Fibroblast of villous mesenchyme (primary cell): ENCODE measurements around the gene KLF15. TPM values are rescaled to one million over a fixed set of nuclear protein-coding genes. Genes with fewer than 3 reads are reported as not detected.

Experiments used
- DNase-seq: peaks from one replicate; pipeline ENCODE4 v3.0.0-alpha.2; 2010; ENCODE audit warnings: low read depth
- H3K4me3 ChIP-seq: 2 replicates; pipeline ENCODE4 v1.5.1; 2011; ENCODE audit warnings: low read depth, mild to moderate bottlenecking, low read length
- total RNA-seq: library from RNA; depleted of rRNA; stranded (reverse); fragments of >200 nt; gene quantifications from 2 replicates; pipeline ENCODE4 v1.2.3, GENCODE V29; 2012
- TF ChIP-seq, protein P1 (sequence below): IDR thresholded peaks from 2 replicates; pipeline ENCODE4 v1.5.1; 2012; ENCODE audit warnings: low read depth, mild to moderate bottlenecking, low read length; ENCODE audit not compliant: insufficient read depth

The KLF15 gene
- total RNA-seq, 1 donor, result 0.43 TPM

DNA sequence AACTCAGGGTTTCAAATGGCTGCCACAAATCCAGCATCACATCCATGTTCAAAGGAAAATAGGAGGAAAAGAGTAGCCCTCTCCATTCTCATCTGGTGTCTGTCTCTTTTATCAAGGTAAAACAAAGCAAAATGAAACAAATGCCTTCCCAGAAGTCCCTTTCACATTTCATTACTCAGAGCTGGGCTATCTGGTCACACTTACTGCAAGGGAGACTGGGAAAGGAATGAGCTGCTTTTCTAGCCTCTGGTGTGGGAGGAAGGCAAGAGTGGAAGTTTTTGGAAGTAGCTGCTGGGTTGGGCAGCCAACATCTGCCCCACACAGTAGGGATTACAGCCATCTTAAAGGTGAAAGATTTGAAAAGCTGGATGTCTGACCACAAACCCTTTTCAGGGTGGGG lies 51.8 kb downstream of the KLF15 start:
- no peak overlapping the region for H3K4me3 ChIP-seq
- TF ChIP-seq, protein P1, sequence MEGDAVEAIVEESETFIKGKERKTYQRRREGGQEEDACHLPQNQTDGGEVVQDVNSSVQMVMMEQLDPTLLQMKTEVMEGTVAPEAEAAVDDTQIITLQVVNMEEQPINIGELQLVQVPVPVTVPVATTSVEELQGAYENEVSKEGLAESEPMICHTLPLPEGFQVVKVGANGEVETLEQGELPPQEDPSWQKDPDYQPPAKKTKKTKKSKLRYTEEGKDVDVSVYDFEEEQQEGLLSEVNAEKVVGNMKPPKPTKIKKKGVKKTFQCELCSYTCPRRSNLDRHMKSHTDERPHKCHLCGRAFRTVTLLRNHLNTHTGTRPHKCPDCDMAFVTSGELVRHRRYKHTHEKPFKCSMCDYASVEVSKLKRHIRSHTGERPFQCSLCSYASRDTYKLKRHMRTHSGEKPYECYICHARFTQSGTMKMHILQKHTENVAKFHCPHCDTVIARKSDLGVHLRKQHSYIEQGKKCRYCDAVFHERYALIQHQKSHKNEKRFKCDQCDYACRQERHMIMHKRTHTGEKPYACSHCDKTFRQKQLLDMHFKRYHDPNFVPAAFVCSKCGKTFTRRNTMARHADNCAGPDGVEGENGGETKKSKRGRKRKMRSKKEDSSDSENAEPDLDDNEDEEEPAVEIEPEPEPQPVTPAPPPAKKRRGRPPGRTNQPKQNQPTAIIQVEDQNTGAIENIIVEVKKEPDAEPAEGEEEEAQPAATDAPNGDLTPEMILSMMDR, result no peak
- peak; percentile 19 for DNase-seq

DNA sequence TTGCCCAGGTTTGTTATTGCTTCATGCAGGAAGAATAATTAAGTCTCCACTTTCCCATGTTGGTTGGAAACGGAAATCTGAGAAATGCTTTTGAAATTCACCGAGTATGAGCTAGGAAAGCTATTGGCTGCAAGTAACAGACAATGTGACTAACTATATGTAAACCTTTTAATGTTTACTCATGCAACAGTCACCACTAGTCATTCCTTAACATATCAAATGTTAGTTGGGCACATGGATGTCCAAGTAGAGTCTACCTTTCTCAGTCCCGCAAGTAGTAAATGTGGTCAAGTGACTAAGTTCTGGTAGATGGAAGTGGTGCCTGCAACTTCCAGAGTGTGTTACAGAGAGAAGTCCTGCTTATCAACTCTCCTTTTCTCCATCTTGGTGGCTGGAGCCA lies 52.5 kb downstream of the KLF15 start:
- H3K4me3 ChIP-seq, result no peak overlapping the region
- DNase-seq, result no peak
- TF ChIP-seq, protein P1, result no peak

DNA sequence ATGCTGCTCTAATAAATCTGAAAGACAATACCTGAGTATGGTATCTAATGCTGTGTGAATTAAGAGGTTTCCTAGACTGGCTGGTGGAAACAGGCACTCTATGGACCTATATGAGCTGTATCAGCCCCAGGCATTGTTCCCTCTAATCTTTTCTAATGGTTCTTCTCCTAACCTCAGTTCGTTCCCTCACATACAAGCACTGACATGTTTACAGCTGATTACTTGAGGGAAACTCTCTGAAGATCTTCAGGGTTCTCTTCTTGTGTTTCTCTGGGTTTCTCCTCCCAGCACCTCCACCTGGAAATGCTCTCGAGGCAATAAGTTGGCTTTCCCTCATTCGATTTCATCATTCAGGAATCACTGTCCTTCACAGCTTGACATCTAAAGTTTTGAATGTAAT lies 52.9 kb downstream of the KLF15 start:
- H3K4me3 ChIP-seq, result no peak overlapping the region
- no peak for DNase-seq
- TF ChIP-seq, protein P1, result no peak

DNA sequence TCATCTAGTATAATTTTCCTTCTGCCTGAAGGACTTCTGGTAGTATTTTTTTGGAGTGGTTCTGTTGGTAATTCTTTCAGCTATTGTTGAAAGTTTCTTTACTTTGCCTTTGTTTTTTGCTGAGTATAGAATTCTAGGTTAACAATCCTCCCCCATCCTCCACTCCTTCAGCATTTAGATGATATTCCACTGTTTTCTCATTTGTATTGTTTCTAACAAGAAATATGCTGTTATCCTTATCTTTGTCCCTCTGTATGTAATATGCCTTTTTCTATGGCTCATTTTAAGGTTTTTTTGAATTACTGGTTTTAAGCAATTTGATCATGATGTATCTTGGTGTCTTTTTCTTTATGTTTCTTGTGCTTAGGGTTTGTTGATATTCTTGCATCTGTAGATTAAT lies 53.9 kb downstream of the KLF15 start:
- TF ChIP-seq, protein P1, result no peak
- DNase-seq, result no peak
- no peak overlapping the region for H3K4me3 ChIP-seq

DNA sequence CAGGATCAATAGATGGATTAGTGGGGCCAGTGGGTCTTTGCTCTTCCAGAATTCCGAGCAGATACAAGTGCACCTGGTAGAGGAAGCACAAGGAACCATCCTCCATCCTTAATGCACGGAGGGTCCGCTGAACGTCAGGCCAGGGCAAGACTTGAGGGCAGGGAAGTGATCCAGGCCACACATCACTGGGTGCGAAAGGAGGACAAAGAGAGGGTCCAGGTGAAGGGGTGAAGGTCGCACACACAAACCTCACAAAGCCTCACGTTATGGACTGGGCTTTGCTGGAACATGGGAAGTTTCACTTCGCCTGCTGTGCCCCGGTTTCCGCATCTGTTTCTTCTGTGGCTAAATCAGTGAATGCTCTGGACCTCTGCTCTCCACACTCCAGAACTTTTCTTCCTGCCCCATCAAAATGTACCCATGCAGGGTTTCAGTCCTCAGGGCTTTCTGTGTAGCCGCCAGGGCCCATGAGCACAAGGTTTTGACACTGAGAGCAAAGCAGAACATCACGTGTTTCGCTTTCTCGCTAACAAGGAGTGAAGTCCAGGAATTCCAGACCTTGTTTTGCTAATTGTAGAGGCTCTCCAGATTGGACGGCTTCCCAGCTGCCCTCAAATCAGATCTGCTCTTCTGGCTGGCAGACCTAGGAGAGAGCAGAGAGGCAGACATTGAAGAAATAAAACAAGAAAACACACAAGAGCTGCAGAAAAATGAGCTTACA lies 56.3 kb downstream of the KLF15 start:
- peak; percentile 61 for DNase-seq
- TF ChIP-seq, protein P1, result no peak
- H3K4me3 ChIP-seq, result no peak overlapping the region

DNA sequence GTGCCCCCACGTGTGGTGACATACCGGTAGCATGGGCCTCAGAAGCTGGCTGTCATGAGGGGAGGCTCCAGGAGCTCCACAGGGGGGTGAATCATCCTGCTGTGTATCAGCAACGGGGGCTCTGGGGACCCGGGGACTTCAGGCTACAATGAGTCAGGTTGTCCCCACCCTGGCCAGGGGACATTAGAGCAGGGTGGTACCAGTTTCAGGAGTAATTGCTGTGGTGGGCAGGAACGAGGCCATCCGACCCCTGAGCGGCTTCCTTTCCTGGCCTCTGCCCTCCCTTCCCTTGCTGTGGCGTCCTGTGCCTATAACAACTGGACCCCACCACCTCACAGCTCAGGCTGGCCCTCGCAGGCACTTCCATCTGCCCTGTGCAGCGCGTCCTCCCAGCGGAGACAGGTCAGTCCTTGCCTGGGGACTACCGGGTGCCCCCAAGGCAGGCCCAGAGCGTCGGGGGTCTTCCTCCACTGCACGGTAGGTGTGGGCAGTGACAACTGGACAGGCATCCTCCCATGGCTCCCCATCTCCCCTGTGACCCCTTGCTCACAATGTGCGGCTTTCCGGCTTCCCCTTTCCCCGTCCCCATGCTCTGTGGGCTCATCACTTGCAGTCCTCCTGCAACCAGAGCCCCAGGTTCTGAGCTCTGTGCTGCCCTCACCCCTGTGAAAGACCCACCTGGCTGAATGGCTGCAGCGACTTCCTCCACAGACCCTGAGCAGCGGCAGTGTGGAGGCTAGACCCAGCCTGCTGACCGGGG lies 57.0 kb downstream of the KLF15 start:
- DNase-seq, result no peak
- TF ChIP-seq, protein P1, result no peak
- no peak overlapping the region for H3K4me3 ChIP-seq
